SK-N-SH treated with all-trans-retinoic acid at 6 μM for 48 hours (cell line): Measurements from ENCODE around the gene PHF20.

Experiments used
- BACH2 ChIP-seq: fragments of 250-450 bp; sonication (Bioruptor Pico); IDR thresholded peaks from 2 replicates; pipeline ENCODE4 v1.9.0; 2021; ENCODE audit warnings: mild to moderate bottlenecking, borderline replicate concordance
- ISL1 ChIP-seq: fragments of 250-450 bp; sonication (Bioruptor Pico); IDR thresholded peaks from 2 replicates; pipeline ENCODE4 v2.1.2; 2022; ENCODE audit warnings: mild to moderate bottlenecking, moderate library complexity
- RARB ChIP-seq: fragments of 250-450 bp; sonication (Bioruptor Pico); IDR thresholded peaks from 2 replicates; pipeline ENCODE4 v1.8.0; 2021; ENCODE audit warnings: mild to moderate bottlenecking, moderate library complexity
- ZC3H10 ChIP-seq: fragments of 250-450 bp; sonication (Bioruptor Pico); IDR thresholded peaks from 2 replicates; pipeline ENCODE4 v1.5.1; 2021; ENCODE audit warnings: mild to moderate bottlenecking, moderate library complexity
- ZFP3 ChIP-seq: fragments of 250-450 bp; sonication (Bioruptor Pico); IDR thresholded peaks from 2 replicates; pipeline ENCODE4 v1.5.0; 2020; ENCODE audit warnings: mild to moderate bottlenecking, moderate library complexity
- ZFP30 ChIP-seq: fragments of 450-650 bp; formaldehyde crosslinking; IDR thresholded peaks from 2 replicates; pipeline ENCODE4 v1.5.0; 2022; ENCODE audit warnings: mild to moderate bottlenecking, moderate library complexity
- ZNF565 ChIP-seq: fragments of 450-650 bp; formaldehyde crosslinking; conservative IDR thresholded peaks from 2 replicates; pipeline ENCODE4 v1.5.0; 2020; ENCODE audit warnings: low read depth, mild to moderate bottlenecking, moderate library complexity
- TF ChIP-seq, protein P1 (sequence below): fragments of 250-450 bp; sonication (Bioruptor Pico); IDR thresholded peaks from 2 replicates; pipeline ENCODE4 v1.5.0; 2020; ENCODE audit warnings: mild to moderate bottlenecking, moderate library complexity
- TF ChIP-seq, protein P2 (sequence below): fragments of 250-450 bp; sonication (Bioruptor Pico); IDR thresholded peaks from 2 replicates; pipeline ENCODE4 v1.5.1; 2021; ENCODE audit warnings: mild to moderate bottlenecking, moderate library complexity
- TF ChIP-seq, protein P3 (sequence below): fragments of 250-450 bp; sonication (Bioruptor Pico); IDR thresholded peaks from 2 replicates; pipeline ENCODE4 v1.8.0; 2020; ENCODE audit warnings: mild to moderate bottlenecking, moderate library complexity, borderline replicate concordance

DNA sequence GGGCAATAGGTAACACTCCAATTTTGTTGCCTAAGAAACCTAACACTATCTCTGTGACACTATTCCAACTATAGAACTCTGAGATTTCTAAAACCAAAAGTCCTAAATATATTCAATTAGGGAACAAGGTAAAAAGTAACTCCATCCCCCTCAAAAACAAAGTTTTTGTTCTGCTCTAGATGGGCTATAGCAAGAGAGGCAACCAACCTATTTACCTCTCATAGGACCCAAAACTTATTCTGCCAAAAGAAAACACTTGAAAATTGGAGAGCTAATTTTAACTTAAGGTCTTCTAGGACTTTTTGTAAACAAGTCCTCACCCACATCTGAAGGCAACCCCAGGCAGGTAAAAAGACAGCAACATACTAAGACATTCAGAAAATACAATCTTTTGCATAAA is 37.4 kb upstream of the PHF20 start:
- TF ChIP-seq RARB (CRISPR knock-in tag) (no peak), ZNF565 (CRISPR knock-in tag) (no peak), BACH2 (CRISPR knock-in tag) (no peak), ZFP3 (CRISPR knock-in tag) (no peak), ZC3H10 (no peak), ISL1 (no peak), ZFP30 (no peak)
- TF ChIP-seq, protein P1, sequence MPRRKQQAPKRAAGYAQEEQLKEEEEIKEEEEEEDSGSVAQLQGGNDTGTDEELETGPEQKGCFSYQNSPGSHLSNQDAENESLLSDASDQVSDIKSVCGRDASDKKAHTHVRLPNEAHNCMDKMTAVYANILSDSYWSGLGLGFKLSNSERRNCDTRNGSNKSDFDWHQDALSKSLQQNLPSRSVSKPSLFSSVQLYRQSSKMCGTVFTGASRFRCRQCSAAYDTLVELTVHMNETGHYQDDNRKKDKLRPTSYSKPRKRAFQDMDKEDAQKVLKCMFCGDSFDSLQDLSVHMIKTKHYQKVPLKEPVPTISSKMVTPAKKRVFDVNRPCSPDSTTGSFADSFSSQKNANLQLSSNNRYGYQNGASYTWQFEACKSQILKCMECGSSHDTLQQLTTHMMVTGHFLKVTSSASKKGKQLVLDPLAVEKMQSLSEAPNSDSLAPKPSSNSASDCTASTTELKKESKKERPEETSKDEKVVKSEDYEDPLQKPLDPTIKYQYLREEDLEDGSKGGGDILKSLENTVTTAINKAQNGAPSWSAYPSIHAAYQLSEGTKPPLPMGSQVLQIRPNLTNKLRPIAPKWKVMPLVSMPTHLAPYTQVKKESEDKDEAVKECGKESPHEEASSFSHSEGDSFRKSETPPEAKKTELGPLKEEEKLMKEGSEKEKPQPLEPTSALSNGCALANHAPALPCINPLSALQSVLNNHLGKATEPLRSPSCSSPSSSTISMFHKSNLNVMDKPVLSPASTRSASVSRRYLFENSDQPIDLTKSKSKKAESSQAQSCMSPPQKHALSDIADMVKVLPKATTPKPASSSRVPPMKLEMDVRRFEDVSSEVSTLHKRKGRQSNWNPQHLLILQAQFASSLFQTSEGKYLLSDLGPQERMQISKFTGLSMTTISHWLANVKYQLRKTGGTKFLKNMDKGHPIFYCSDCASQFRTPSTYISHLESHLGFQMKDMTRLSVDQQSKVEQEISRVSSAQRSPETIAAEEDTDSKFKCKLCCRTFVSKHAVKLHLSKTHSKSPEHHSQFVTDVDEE: no peak
- TF ChIP-seq, protein P2, sequence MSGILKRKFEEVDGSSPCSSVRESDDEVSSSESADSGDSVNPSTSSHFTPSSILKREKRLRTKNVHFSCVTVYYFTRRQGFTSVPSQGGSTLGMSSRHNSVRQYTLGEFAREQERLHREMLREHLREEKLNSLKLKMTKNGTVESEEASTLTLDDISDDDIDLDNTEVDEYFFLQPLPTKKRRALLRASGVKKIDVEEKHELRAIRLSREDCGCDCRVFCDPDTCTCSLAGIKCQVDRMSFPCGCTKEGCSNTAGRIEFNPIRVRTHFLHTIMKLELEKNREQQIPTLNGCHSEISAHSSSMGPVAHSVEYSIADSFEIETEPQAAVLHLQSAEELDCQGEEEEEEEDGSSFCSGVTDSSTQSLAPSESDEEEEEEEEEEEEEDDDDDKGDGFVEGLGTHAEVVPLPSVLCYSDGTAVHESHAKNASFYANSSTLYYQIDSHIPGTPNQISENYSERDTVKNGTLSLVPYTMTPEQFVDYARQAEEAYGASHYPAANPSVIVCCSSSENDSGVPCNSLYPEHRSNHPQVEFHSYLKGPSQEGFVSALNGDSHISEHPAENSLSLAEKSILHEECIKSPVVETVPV: no peak
- TF ChIP-seq, protein P3, sequence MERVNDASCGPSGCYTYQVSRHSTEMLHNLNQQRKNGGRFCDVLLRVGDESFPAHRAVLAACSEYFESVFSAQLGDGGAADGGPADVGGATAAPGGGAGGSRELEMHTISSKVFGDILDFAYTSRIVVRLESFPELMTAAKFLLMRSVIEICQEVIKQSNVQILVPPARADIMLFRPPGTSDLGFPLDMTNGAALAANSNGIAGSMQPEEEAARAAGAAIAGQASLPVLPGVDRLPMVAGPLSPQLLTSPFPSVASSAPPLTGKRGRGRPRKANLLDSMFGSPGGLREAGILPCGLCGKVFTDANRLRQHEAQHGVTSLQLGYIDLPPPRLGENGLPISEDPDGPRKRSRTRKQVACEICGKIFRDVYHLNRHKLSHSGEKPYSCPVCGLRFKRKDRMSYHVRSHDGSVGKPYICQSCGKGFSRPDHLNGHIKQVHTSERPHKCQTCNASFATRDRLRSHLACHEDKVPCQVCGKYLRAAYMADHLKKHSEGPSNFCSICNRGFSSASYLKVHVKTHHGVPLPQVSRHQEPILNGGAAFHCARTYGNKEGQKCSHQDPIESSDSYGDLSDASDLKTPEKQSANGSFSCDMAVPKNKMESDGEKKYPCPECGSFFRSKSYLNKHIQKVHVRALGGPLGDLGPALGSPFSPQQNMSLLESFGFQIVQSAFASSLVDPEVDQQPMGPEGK: no peak
